ENCODE measurements around the gene PDGFA.

The PDGFA gene

DNA sequence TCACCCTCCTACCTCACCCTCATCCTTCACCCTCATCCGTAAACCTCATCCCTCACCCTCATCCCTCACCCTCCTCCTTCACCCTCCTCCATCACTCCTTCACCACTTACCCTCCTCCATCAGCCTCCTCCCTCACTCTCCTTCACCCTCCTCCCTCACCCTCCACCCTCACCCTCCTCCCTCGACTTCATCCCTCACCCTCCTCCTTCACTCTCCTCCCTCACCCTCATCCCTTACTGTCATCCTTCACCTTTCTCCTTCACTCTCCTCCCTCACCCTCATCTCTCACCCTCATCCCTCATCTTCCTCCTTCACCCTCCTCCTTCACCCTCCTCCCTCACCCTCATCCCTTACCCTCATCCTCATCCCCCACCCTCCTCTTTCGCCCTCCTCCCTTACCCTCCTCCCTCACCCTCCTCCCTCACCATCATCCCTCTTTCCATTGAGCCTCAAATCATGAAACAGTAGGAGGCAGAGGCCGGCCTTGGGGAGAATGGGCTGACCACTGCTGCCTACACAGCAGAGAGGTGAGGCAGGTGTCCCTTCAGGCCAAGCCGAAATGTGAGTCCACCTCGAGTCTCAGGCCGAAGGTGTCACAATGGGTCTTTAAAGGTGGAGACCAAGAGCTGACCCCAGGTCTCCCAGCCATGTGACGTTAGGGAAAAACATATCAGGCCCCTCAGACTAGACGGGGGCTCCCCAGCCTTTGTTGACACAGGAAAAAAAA is 53.0 kb downstream of the PDGFA start:
- Histone ChIP-seq H3K9ac (ENCODE audit: low read depth, low read length) (no peak overlapping the region), H3K4me1 (ENCODE audit: control insufficient read depth, insufficient read depth, low read length) (no peaks in the 10 kb centered on the region), H3K4me3 (ENCODE audit: low read depth, low read length) (no peak overlapping the region), H3K27me3 (ENCODE audit: control insufficient read depth, insufficient read depth, low read length) (no peaks in the 10 kb centered on the region), H3K36me3 (ENCODE audit: control insufficient read depth, insufficient read depth, low read length) (no peaks in the 10 kb centered on the region), H3K9me3 (ENCODE audit: control insufficient read depth, insufficient read depth, low read length) (no peaks in the 10 kb centered on the region), H3K27ac (ENCODE audit: low read depth, low read length) (no peak overlapping the region)

DNA sequence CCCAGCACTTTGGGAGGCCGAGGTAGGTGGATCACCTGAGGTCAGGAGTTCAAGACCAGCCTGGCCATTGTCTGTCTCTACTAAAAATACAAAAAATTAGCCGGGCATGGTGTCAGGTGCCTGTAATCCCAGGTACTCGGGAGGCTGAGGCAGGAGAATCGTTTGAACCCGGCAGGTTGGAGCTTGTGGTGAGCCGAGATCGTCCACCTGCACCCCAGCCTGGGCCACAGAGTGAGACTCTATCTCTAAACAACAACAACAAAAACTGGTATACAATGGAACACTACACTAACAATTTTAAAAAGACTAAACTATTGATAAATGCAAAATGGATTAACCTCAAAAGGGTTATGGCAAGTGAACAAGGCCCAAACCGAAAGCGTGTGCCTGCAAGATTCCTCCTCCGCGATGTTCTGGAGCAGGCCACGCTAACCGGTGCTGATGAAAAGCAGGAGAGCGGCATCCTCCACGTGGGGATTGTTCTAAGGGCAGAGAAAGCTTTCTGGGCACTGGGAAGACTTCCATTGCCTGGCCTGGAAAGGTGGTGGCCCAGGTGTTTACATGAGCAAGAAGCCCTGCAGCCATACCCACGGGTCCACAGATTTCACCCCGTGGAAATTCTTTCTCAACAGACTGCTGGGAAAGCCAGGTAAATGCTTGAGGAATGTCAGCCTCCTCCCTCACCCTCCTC is 53.8 kb downstream of the PDGFA start:
- H3K9me3 ChIP-seq (ENCODE audit: control insufficient read depth, insufficient read depth, low read length): no peaks in the 10 kb centered on the region
- H3K4me1 ChIP-seq (ENCODE audit: control insufficient read depth, insufficient read depth, low read length): no peaks in the 10 kb centered on the region
- H3K9ac ChIP-seq (ENCODE audit: low read depth, low read length): no peak overlapping the region
- no peaks in the 10 kb centered on the region for H3K36me3 ChIP-seq (ENCODE audit: control insufficient read depth, insufficient read depth, low read length)
- H3K4me3 ChIP-seq (ENCODE audit: low read depth, low read length): no peak overlapping the region
- H3K27me3 ChIP-seq (ENCODE audit: control insufficient read depth, insufficient read depth, low read length): no peaks in the 10 kb centered on the region
- H3K27ac ChIP-seq (ENCODE audit: low read depth, low read length): no peak overlapping the region

DNA sequence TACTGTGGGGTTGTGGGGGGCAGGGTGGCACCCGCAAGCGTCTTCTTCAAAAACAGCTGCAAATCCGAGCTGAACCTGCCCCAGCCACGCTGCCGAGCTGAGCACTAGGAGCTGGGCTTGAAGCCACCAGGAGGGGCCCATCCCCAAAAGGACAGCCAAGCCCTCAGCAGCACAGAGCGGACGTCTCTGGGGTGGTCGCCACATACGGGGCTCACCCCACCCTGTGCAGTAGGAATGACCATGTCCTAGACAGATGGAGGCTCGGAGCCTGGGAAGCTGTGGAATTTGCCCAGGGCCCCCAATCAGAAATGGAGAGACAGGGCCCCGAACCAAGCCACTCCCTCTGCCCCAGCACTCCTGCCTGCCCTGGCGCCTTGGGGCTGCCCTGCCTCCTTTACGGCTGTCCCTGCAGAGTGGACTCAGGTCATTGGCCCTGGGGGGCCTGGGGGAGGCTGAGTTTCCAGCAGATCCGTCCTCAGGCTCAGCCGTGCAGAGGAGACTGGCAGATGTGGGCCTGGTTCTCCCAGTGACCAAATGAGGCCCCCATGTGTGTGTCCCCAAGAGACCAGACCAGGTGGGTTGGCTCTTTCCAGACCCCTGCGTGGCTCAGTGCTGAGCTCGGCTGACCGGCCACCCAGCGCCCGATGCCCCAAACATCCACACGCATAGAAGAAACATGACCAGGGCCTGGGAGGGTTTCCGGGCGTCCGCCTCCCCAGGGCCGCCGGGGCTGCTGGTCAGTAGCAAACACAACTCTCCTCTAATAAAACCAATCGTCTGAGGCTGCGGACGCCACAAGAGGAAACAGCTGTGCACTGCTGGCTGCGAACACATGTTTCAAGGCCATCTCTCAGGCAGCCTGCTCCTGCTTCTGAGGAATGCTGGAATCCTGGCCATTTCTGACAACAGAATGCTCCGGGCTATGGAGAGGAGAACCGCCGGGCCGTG is 54.9 kb downstream of the PDGFA start:
- Histone ChIP-seq H3K4me3 (ENCODE audit: low read depth, low read length) (no peak overlapping the region), H3K27me3 (ENCODE audit: control insufficient read depth, insufficient read depth, low read length) (no peaks in the 10 kb centered on the region), H3K36me3 (ENCODE audit: control insufficient read depth, insufficient read depth, low read length) (no peaks in the 10 kb centered on the region), H3K4me1 (ENCODE audit: control insufficient read depth, insufficient read depth, low read length) (peaks cover 9% of the 10 kb centered on the region; the same call in 1 of the 2 replicates), H3K9ac (ENCODE audit: low read depth, low read length) (no peak overlapping the region), H3K9me3 (ENCODE audit: control insufficient read depth, insufficient read depth, low read length) (no peaks in the 10 kb centered on the region), H3K27ac (ENCODE audit: low read depth, low read length) (no peak overlapping the region)

DNA sequence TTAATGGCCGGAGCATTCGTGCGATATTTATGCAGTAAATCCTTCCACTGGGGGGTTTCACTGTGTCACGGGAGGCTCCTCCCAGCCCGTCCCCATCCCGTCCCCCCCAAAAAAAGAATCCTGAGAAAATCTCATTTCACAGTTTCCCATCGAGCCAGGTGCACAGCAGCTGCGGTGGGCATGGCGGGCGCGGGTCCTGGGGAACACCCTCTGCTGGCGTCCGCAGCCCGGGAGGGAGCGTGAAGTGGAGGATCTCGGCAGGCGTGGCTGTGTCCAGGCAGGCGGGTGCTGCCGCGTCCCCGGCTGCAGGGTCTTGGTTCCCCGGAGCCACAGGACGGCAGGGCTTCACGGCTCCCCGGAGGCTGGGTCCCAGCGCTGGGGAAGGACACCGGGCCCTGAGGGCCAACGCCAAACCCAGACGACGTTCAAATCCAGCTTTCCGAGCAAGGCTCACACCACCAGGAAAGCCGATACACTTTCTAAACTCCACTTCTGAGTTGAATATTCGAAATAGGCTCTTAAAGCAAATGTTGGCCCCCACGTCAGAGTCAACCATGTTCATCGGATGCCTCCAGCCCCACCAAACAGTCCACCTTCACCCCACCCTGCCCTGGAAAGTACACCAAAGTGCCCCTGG is 55.7 kb downstream of the PDGFA start:
- H3K27me3 ChIP-seq (ENCODE audit: control insufficient read depth, insufficient read depth, low read length): no peaks in the 10 kb centered on the region
- H3K4me3 ChIP-seq (ENCODE audit: low read depth, low read length): no peak overlapping the region
- no peaks in the 10 kb centered on the region for H3K36me3 ChIP-seq (ENCODE audit: control insufficient read depth, insufficient read depth, low read length)
- no peak overlapping the region for H3K9ac ChIP-seq (ENCODE audit: low read depth, low read length)
- H3K9me3 ChIP-seq (ENCODE audit: control insufficient read depth, insufficient read depth, low read length): no peaks in the 10 kb centered on the region
- no peak overlapping the region for H3K27ac ChIP-seq (ENCODE audit: low read depth, low read length)
- peaks cover 9% of the 10 kb centered on the region; the same call in 1 of the 2 replicates for H3K4me1 ChIP-seq (ENCODE audit: control insufficient read depth, insufficient read depth, low read length)

DNA sequence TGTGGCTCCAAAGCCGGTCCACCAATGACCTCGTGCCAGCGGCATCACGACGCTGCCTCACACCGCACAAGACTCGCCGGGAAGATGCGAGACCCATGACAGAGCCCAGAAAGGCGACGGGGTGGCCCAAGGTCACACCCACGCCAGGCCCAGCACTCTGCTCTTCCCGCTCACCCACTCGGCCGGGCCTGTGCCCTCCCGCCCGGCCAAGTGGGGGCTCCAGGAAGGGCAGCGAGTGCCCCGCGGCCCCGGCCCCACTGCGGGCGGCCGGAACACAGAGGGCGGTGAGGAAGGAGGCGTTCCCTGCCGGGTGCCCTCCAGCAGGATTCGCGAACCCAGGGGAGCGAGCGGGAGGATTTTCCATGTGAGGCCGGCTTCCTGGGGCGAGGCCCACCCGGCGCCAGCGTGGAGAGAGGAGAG is 56.3 kb downstream of the PDGFA start:
- H3K9me3 ChIP-seq (ENCODE audit: control insufficient read depth, insufficient read depth, low read length): no peaks in the 10 kb centered on the region
- H3K27me3 ChIP-seq (ENCODE audit: control insufficient read depth, insufficient read depth, low read length): no peaks in the 10 kb centered on the region
- H3K36me3 ChIP-seq (ENCODE audit: control insufficient read depth, insufficient read depth, low read length): no peaks in the 10 kb centered on the region
- H3K4me3 ChIP-seq (ENCODE audit: low read depth, low read length): no peak overlapping the region
- H3K4me1 ChIP-seq (ENCODE audit: control insufficient read depth, insufficient read depth, low read length): peaks cover 9% of the 10 kb centered on the region; the same call in 1 of the 2 replicates
- H3K27ac ChIP-seq (ENCODE audit: low read depth, low read length): no peak overlapping the region
- H3K9ac ChIP-seq (ENCODE audit: low read depth, low read length): no peak overlapping the region

DNA sequence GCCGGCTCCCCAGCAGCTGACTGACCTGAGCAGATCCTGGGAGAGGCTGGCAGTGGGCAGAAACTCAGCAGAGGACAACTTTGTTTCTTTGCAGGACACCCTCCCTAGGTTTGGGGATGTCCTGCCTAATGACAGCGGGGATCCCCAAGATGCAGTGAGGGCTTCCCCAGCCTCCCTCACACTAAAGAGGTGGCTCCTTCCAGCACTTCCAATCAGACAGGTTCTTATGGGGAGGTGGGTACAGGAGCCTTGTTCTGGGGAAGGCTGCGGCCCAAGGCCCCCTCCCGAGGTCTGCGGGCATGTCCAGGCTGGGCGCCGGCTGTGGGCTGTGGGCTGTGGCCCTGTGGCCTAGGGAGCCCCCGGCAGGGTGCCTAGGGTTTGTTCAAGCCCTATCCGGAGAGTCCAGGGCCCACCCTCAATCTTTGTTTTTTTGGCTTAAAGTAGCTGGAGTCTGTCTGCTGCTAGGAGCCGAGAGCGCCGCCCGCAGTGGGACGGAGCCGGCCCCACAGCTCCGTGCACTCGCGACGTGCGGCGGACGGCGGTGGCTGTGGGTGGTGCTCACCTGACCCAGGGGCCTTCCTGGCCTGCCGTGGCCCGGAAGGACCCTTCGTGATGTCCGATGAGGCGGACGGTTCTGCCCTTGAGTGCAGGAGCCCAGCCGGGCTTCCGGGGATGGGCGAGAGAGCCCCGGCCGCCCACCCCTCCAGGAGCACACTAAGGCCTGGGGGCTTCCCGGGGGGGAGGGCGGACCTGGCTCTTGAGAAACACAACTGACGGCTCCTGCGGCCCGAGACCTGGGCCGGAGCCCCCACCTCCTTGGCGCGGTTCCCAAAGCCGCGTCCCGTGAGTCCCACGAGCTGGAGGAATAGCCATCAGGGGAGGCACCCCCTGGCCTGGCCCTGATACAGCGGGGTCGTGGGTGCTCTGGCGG is 57.2 kb downstream of the PDGFA start:
- Histone ChIP-seq H3K27me3 (ENCODE audit: control insufficient read depth, insufficient read depth, low read length) (no peaks in the 10 kb centered on the region), H3K27ac (ENCODE audit: low read depth, low read length) (no peak overlapping the region), H3K4me3 (ENCODE audit: low read depth, low read length) (no peak overlapping the region), H3K4me1 (ENCODE audit: control insufficient read depth, insufficient read depth, low read length) (peaks cover 9% of the 10 kb centered on the region; the same call in 1 of the 2 replicates), H3K36me3 (ENCODE audit: control insufficient read depth, insufficient read depth, low read length) (no peaks in the 10 kb centered on the region), H3K9ac (ENCODE audit: low read depth, low read length) (no peak overlapping the region), H3K9me3 (ENCODE audit: control insufficient read depth, insufficient read depth, low read length) (no peaks in the 10 kb centered on the region)

DNA sequence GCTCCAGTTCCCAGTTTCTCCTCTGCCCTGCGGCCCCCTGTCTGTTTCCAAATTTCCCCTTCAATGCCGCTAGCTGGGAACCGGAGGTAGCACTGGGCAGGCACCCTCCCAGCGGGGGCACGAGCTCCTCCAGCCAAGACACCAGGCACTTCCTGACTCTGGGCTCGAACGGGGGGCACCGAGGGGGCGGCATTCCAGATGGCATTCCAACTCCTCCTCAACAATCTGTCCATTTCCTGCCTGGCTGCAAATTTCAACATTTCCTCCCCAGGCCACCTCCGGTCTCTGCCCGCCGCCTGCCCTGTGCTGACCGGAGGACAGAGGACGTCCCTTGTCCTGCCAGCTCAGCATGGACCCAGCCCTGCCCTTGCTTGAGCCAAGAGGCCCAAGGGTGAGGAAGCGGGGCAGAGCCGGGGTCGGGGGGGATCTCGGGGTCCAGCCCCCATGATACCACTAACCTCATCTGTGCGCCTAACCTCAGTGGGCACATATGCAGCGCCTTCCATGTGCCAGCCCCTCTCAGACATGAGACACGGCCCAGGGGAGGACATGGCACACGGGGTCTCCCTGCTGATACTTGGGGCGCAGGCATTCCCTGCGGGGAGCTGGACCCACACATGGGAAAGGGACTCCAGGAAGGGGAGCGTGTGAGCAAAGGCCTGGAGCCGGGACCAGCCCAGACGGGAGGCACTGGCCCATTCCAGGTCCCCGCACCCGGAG is 58.0 kb downstream of the PDGFA start:
- no peak overlapping the region for H3K9ac ChIP-seq (ENCODE audit: low read depth, low read length)
- peaks cover 9% of the 10 kb centered on the region; the same call in 1 of the 2 replicates for H3K4me1 ChIP-seq (ENCODE audit: control insufficient read depth, insufficient read depth, low read length)
- H3K27me3 ChIP-seq (ENCODE audit: control insufficient read depth, insufficient read depth, low read length): no peaks in the 10 kb centered on the region
- H3K27ac ChIP-seq (ENCODE audit: low read depth, low read length): no peak overlapping the region
- no peaks in the 10 kb centered on the region for H3K36me3 ChIP-seq (ENCODE audit: control insufficient read depth, insufficient read depth, low read length)
- H3K4me3 ChIP-seq (ENCODE audit: low read depth, low read length): no peak overlapping the region
- H3K9me3 ChIP-seq (ENCODE audit: control insufficient read depth, insufficient read depth, low read length): no peaks in the 10 kb centered on the region

DNA sequence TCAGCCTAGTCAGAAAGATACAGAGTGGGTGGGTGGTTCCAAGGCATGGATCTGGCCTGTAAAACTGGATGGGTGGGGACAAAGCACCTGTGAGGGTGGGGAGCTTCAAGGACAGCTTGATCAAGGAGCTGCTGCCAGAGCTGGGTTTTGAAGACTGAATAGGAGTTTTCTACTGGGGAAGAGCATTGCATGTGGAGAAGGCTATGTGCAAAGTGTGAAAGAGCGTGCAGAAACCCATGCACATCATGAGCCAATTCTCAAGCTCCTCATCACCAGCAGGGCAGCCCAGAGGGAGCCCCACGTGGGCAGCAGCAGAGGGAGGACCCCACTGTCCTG is 58.6 kb downstream of the PDGFA start:
- Histone ChIP-seq H3K9me3 (ENCODE audit: control insufficient read depth, insufficient read depth, low read length) (no peaks in the 10 kb centered on the region), H3K36me3 (ENCODE audit: control insufficient read depth, insufficient read depth, low read length) (no peaks in the 10 kb centered on the region), H3K9ac (ENCODE audit: low read depth, low read length) (no peak overlapping the region), H3K4me1 (ENCODE audit: control insufficient read depth, insufficient read depth, low read length) (peaks cover 9% of the 10 kb centered on the region; the same call in 1 of the 2 replicates), H3K4me3 (ENCODE audit: low read depth, low read length) (no peak overlapping the region), H3K27me3 (ENCODE audit: control insufficient read depth, insufficient read depth, low read length) (no peaks in the 10 kb centered on the region), H3K27ac (ENCODE audit: low read depth, low read length) (no peak overlapping the region)

DNA sequence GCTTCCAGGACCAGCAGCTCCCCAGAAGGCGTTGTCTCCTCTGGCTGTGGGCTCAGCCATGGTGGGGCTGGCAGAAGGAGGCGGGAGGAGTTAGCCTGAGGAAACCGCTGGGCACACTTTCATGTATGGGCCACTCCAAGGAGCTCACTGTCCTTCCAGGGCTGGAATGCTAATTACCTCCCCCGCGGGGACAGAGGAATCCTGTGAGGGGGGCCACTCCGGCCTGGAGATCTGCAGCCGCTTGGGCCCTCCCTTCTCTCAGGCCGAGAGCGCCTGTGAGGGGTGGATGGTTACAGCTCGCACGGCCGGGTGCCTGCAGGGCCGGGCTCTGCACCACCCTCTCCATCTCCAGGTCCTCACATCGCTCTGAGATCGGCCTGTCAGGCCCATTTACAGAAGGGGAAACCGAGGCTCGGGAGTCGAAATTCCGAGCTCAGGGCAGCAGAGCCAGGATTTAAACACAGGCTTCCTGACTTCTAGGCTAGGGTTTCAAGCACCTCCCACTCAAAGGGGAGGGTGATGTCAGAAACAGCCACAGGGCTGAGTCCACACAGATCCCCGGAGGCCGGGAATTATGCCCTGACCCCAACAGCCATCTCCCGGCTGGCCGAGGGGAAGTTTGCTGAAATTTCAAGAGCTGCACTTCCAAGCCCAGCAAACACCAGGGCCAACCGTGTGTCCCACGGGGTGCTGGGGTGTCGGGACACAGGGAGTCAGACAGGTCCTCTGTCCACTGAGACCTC is 59.1 kb downstream of the PDGFA start:
- Histone ChIP-seq H3K9me3 (ENCODE audit: control insufficient read depth, insufficient read depth, low read length) (no peaks in the 10 kb centered on the region), H3K4me3 (ENCODE audit: low read depth, low read length) (no peak overlapping the region), H3K4me1 (ENCODE audit: control insufficient read depth, insufficient read depth, low read length) (peaks cover 9% of the 10 kb centered on the region; the same call in 1 of the 2 replicates), H3K27ac (ENCODE audit: low read depth, low read length) (no peak overlapping the region), H3K36me3 (ENCODE audit: control insufficient read depth, insufficient read depth, low read length) (no peaks in the 10 kb centered on the region), H3K9ac (ENCODE audit: low read depth, low read length) (no peak overlapping the region), H3K27me3 (ENCODE audit: control insufficient read depth, insufficient read depth, low read length) (no peaks in the 10 kb centered on the region)
